ENCODE results near the gene MAGEH1. TPM values are rescaled to one million over a fixed set of nuclear protein-coding genes. Genes with fewer than 3 reads are reported as not detected.
"Not testable (repeated sequence)": the region's sequence is repeated elsewhere in the genome, so short reads cannot be mapped to it uniquely, and the experiment has no call there.

The MAGEH1 gene
- total RNA-seq, 6 experiments from 2014 or later = 20.6 to 25.3 (median 24.9) TPM

- DNase-seq = no peak
- Mint-ChIP-seq H3K27ac (peak overlapping the region; percentile 91), H3K36me3 (ENCODE audit: low read depth) (no peaks in the 10 kb centered on the region), H3K27me3 (ENCODE audit: insufficient read depth) (no peaks in the 10 kb centered on the region), H3K9me3 (no peaks in the 10 kb centered on the region), H3K4me1 (ENCODE audit: low read depth) (peaks cover 14% of the 10 kb centered on the region), H3K4me3 (peak overlapping the region; percentile 99)
- TF ChIP-seq CTCF (IDR thresholded peaks at IDR 0.05) = no peak
These were observed 852 bp downstream of the MAGEH1 start for GRCh38 chrX:55452833-55453124.

- not testable (repeated sequence) for H3K27ac Mint-ChIP-seq, H3K9me3 Mint-ChIP-seq
These were observed 3.8 kb downstream of the MAGEH1 start for GRCh38 chrX:55455708-55456107.

GRCh38 chrX:55459426-55459825, 7.5 kb downstream of the MAGEH1 start:
- not testable (repeated sequence) for H3K4me3 Mint-ChIP-seq, DNase-seq, H3K27ac Mint-ChIP-seq

More at GRCh38 chrX:55455708-55456107, 3.8 kb downstream of the MAGEH1 start:
- H3K4me3 Mint-ChIP-seq; H3K4me1 Mint-ChIP-seq (ENCODE audit: low read depth); H3K36me3 Mint-ChIP-seq (ENCODE audit: low read depth); H3K27me3 Mint-ChIP-seq (ENCODE audit: insufficient read depth); DNase-seq: not testable (repeated sequence)

GRCh38 chrX:55459926-55460325, 8.0 kb downstream of the MAGEH1 start:
- H3K36me3 Mint-ChIP-seq (ENCODE audit: low read depth); DNase-seq; H3K27ac Mint-ChIP-seq; H3K4me1 Mint-ChIP-seq (ENCODE audit: low read depth); H3K27me3 Mint-ChIP-seq (ENCODE audit: insufficient read depth); H3K4me3 Mint-ChIP-seq; H3K9me3 Mint-ChIP-seq: not testable (repeated sequence)

More at GRCh38 chrX:55459426-55459825, 7.5 kb downstream of the MAGEH1 start:
- H3K9me3 Mint-ChIP-seq; H3K36me3 Mint-ChIP-seq (ENCODE audit: low read depth); H3K27me3 Mint-ChIP-seq (ENCODE audit: insufficient read depth); H3K4me1 Mint-ChIP-seq (ENCODE audit: low read depth): not testable (repeated sequence)

- H3K4me1 Mint-ChIP-seq (ENCODE audit: low read depth); H3K27me3 Mint-ChIP-seq (ENCODE audit: insufficient read depth); H3K9me3 Mint-ChIP-seq; H3K36me3 Mint-ChIP-seq (ENCODE audit: low read depth); DNase-seq; H3K27ac Mint-ChIP-seq; H3K4me3 Mint-ChIP-seq: not testable (repeated sequence)
These were observed 12.1 kb downstream of the MAGEH1 start for GRCh38 chrX:55464050-55464449.

GRCh38 chrX:55465108-55465507, 13.2 kb downstream of the MAGEH1 start:
- H3K4me3 Mint-ChIP-seq; H3K27me3 Mint-ChIP-seq (ENCODE audit: insufficient read depth); DNase-seq; H3K27ac Mint-ChIP-seq; H3K36me3 Mint-ChIP-seq (ENCODE audit: low read depth); H3K4me1 Mint-ChIP-seq (ENCODE audit: low read depth); H3K9me3 Mint-ChIP-seq: not testable (repeated sequence)

- H3K27me3 Mint-ChIP-seq (ENCODE audit: insufficient read depth); H3K36me3 Mint-ChIP-seq (ENCODE audit: low read depth); DNase-seq; H3K4me3 Mint-ChIP-seq; H3K27ac Mint-ChIP-seq; H3K9me3 Mint-ChIP-seq; H3K4me1 Mint-ChIP-seq (ENCODE audit: low read depth): not testable (repeated sequence)
These were observed 13.9 kb downstream of the MAGEH1 start for GRCh38 chrX:55465791-55466190.

- H3K4me3 Mint-ChIP-seq; H3K4me1 Mint-ChIP-seq (ENCODE audit: low read depth): not testable (repeated sequence)
These were observed 28.0 kb downstream of the MAGEH1 start for GRCh38 chrX:55479956-55480355.

GRCh38 chrX:55480390-55481062, 28.6 kb downstream of the MAGEH1 start:
- Mint-ChIP-seq H3K9me3 (no peaks in the 10 kb centered on the region), H3K27ac (no peak overlapping the region), H3K4me1 (ENCODE audit: low read depth) (no peaks in the 10 kb centered on the region), H3K36me3 (ENCODE audit: low read depth) (no peaks in the 10 kb centered on the region), H3K27me3 (ENCODE audit: insufficient read depth) (no peaks in the 10 kb centered on the region), H3K4me3 (no peak overlapping the region)
- no peak for TF ChIP-seq CTCF (IDR thresholded peaks at IDR 0.05)
- no peak for DNase-seq

More at GRCh38 chrX:55479956-55480355, 28.0 kb downstream of the MAGEH1 start:
- DNase-seq; H3K36me3 Mint-ChIP-seq (ENCODE audit: low read depth); H3K27ac Mint-ChIP-seq; H3K9me3 Mint-ChIP-seq; H3K27me3 Mint-ChIP-seq (ENCODE audit: insufficient read depth): not testable (repeated sequence)
